ENCODE data around the gene CTSO. TPM values are rescaled to one million over a fixed set of nuclear protein-coding genes. Genes with fewer than 3 reads are reported as not detected.

Gene CTSO
- total and polyA plus RNA-seq, 10 donors = 8.0 to 48.7 (median 25.6) TPM

DNA sequence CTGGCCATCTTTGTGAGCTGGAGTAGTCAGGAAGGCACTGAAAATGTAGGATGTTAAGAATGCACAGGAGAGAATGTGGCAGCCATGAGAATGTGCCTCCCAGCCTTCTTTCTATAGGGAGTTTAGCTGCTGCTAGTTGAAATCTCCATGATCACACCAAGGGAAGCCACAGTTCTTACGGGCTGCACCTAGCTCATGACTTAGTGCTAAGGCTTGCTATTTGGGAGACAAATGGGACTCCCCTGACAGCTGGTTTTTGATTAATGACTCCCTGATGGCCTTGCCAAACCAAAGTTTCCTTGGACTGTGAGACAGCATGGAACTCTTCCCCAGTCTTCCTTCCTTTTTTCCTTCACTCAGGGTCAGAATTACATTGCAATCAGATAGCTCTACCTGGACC lies 9.2 kb downstream of the CTSO start:
- Histone ChIP-seq H3K4me1 (peaks cover 0 to 4% (median 0%) of the 10 kb centered on the region in 6 donors), H3K36me3 (peaks cover 0 to 27% (median 15%) of the 10 kb centered on the region in 6 donors), H3K27me3 (replicated peaks in 1 of 7) (no peaks in the 10 kb centered on the region), H3K4me3 (no peak overlapping the region), H3K9me3 (no peaks in the 10 kb centered on the region), H3K27ac (no peak overlapping the region)
- no peak for DNase-seq
- intact Hi-C loops (cut with DNase I; ENCODE audit: low total_unique reads) = no loop called here
- TF ChIP-seq POLR2A (IDR thresholded peaks at IDR 0.05) (no peak), POLR2AphosphoS5 (IDR thresholded peaks at IDR 0.05) (no peak)
- TF ChIP-seq, protein P1, sequence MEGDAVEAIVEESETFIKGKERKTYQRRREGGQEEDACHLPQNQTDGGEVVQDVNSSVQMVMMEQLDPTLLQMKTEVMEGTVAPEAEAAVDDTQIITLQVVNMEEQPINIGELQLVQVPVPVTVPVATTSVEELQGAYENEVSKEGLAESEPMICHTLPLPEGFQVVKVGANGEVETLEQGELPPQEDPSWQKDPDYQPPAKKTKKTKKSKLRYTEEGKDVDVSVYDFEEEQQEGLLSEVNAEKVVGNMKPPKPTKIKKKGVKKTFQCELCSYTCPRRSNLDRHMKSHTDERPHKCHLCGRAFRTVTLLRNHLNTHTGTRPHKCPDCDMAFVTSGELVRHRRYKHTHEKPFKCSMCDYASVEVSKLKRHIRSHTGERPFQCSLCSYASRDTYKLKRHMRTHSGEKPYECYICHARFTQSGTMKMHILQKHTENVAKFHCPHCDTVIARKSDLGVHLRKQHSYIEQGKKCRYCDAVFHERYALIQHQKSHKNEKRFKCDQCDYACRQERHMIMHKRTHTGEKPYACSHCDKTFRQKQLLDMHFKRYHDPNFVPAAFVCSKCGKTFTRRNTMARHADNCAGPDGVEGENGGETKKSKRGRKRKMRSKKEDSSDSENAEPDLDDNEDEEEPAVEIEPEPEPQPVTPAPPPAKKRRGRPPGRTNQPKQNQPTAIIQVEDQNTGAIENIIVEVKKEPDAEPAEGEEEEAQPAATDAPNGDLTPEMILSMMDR (IDR thresholded peaks at IDR 0.05 in 8 of 11, conservative IDR thresholded peaks at IDR 0.05 in 3 of 11) = no peak
- 57 to 95% (median 85%) methylated on average over 1 of the region's 1 CpG for WGBS, 5 donors

DNA sequence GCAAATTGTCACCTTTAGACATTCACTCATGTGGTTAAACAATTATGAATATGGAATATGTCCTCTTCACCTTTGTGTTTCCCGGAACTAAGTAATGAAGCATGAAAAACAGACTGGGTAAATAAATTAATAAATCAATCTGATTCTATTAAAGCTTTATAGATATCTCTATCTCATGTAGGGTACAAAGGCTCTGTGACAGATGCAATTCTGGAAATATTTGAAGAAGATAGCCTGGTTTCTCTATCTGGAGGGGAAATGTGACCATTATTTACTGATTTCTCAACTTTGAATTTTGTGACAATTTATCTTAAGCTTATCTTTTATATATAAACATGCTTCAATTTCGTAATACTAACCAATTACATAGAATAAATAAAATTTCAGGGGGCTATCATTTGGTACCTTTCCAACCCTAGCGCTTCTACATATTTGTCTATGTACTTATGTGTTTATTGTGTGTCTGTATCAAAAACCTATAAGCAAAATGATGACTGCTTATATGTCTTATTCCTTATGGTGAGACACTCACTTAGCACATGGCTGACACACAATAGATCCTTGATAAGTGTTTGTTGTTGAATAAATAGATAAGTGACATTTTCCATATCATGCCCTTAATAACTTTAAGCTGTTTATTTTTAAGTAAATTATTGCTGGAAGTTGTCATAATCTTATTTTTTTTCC lies 9.9 kb downstream of the CTSO start:
- H3K4me1 ChIP-seq = peaks cover 0 to 4% (median 0%) of the 10 kb centered on the region in 6 donors
- H3K27me3 ChIP-seq (replicated peaks in 1 of 7) = no peaks in the 10 kb centered on the region
- intact Hi-C loops (cut with DNase I; ENCODE audit: low total_unique reads) = no loop called here
- no peak for TF ChIP-seq POLR2A (IDR thresholded peaks at IDR 0.05)
- TF ChIP-seq, protein P1 (IDR thresholded peaks at IDR 0.05 in 8 of 11, conservative IDR thresholded peaks at IDR 0.05 in 3 of 11) = no peak
- no peak for TF ChIP-seq POLR2AphosphoS5 (IDR thresholded peaks at IDR 0.05)
- DNase-seq = no peak
- WGBS, 5 donors = 82 to 93% (median 92%) methylated on average over 3 of the region's 3 CpGs
- no peak overlapping the region for H3K27ac ChIP-seq
- H3K36me3 ChIP-seq = peaks cover 0 to 35% (median 19%) of the 10 kb centered on the region in 6 donors
- no peaks in the 10 kb centered on the region for H3K9me3 ChIP-seq
- no peak overlapping the region for H3K4me3 ChIP-seq

DNA sequence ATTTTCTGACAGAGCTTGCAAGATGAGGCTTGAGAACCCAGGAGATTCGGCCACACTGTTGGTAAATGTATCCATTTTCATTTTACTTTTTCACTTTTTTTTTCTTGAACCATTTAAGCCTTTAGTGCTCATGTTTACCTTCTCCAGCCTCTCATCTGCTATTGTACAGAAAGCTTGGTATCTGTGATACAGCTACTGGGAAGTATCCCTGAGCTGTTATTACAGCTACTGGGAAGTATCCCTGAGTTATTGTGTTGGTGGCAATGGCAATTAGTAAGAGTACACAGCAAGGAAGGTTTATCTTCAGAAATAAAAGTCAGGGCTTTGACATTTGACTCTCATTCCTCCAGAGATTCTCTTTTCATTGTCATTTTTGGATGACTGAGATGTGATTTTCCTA lies 11.8 kb downstream of the CTSO start:
- WGBS, 5 donors = 89 to 97% (median 89%) methylated on average over 1 of the region's 1 CpG

More for the DNA sequence above, 11.8 kb downstream of the CTSO start:
- Histone ChIP-seq H3K9me3 (no peaks in the 10 kb centered on the region), H3K36me3 (peaks cover 0 to 54% (median 23%) of the 10 kb centered on the region in 6 donors), H3K4me1 (peaks cover 0 to 4% (median 0%) of the 10 kb centered on the region in 6 donors), H3K4me3 (no peak overlapping the region), H3K27ac (no peak overlapping the region), H3K27me3 (replicated peaks in 1 of 7) (no peaks in the 10 kb centered on the region)
- intact Hi-C loops (cut with DNase I; ENCODE audit: low total_unique reads) = no loop called here
- TF ChIP-seq, protein P1 (IDR thresholded peaks at IDR 0.05 in 8 of 11, conservative IDR thresholded peaks at IDR 0.05 in 3 of 11) = no peak
- TF ChIP-seq POLR2AphosphoS5 (IDR thresholded peaks at IDR 0.05) = no peak
- TF ChIP-seq POLR2A (IDR thresholded peaks at IDR 0.05) = no peak
- no peak for DNase-seq
